IMR-90 (cell line): ENCODE measurements around the gene CLPX.

ENCODE experiments used
- CEBPB ChIP-seq: IDR thresholded peaks from 2 replicates; pipeline ENCODE4 v1.6.1; 2012; ENCODE audit warnings: low read depth, low read length, improper control_type of control experiment
- CHD1 ChIP-seq: IDR thresholded peaks from 2 replicates; pipeline ENCODE4 v1.6.1; 2012; ENCODE audit warnings: low read depth, low read length, improper control_type of control experiment
- FOS ChIP-seq: fragments of 150-350 bp; IDR thresholded peaks from 2 replicates; pipeline ENCODE4 v1.6.1; 2016; ENCODE audit warnings: low read depth, low read length
- MAFK ChIP-seq: IDR thresholded peaks from 2 replicates; pipeline ENCODE4 v1.6.1; 2012; ENCODE audit warnings: low read depth, low read length, improper control_type of control experiment
- MXI1 ChIP-seq: IDR thresholded peaks from 2 replicates; pipeline ENCODE4 v1.6.1; 2012; ENCODE audit warnings: low read depth, mild to moderate bottlenecking, low read length, moderate library complexity, borderline replicate concordance
- NFE2L2 ChIP-seq: fragments of 150-350 bp; IDR thresholded peaks from 2 replicates; pipeline ENCODE4 v1.6.1; 2016; ENCODE audit warnings: low read depth, mild to moderate bottlenecking, low read length
- POLR2A ChIP-seq: IDR thresholded peaks from 2 replicates; pipeline ENCODE4 v1.6.1; 2012; ENCODE audit warnings: mild to moderate bottlenecking, low read depth, low read length
- SMC3 ChIP-seq: fragments of 150-350 bp; IDR thresholded peaks from 2 replicates; pipeline ENCODE4 v1.6.1; 2016; ENCODE audit warnings: low read depth, mild to moderate bottlenecking, antibody characterized with exemption, low read length, moderate library complexity
- TF ChIP-seq, protein P1 (sequence below): conservative IDR thresholded peaks from 2 replicates; pipeline ENCODE4 v1.5.1; 2012; ENCODE audit warnings: mild to moderate bottlenecking, low read depth, low read length, improper control_type of control experiment

DNA sequence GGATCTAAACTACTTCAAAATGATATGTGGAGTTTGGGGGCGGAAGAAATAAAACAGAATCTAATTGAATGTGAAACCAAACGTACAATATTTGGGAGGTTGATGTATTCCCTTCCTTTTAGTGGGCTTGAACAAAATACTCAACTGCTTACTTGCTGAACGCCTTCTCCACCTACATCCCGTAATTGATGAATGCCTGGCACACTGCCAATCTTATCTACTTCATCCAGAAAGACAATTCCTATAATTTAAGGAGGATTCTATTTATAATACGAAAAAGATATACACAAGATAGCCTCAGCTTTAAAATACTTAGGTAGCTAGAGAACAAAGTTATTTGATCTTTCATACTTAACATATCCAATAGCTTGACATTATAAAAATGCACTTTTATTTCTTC is 28.4 kb downstream of the CLPX start:
- TF ChIP-seq MXI1 (no peak), POLR2A (no peak), CEBPB (no peak), CHD1 (no peak), NFE2L2 (no peak), FOS (no peak), MAFK (no peak), SMC3 (no peak)
- TF ChIP-seq, protein P1, sequence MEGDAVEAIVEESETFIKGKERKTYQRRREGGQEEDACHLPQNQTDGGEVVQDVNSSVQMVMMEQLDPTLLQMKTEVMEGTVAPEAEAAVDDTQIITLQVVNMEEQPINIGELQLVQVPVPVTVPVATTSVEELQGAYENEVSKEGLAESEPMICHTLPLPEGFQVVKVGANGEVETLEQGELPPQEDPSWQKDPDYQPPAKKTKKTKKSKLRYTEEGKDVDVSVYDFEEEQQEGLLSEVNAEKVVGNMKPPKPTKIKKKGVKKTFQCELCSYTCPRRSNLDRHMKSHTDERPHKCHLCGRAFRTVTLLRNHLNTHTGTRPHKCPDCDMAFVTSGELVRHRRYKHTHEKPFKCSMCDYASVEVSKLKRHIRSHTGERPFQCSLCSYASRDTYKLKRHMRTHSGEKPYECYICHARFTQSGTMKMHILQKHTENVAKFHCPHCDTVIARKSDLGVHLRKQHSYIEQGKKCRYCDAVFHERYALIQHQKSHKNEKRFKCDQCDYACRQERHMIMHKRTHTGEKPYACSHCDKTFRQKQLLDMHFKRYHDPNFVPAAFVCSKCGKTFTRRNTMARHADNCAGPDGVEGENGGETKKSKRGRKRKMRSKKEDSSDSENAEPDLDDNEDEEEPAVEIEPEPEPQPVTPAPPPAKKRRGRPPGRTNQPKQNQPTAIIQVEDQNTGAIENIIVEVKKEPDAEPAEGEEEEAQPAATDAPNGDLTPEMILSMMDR = no peak
